ENCODE measurements around the gene APLF.
"Not testable (repeated sequence)": the region's sequence is repeated elsewhere in the genome, so short reads cannot be mapped to it uniquely, and the experiment has no call there.

The APLF gene

GRCh38 chr2:68600495-68600894, 133.1 kb downstream of the APLF start:
- DNase-seq (ENCODE audit: low spot score in 2 of 2); H3K4me3 ChIP-seq; in situ Hi-C loops (cut with MboI; ENCODE audit: low sequenced_read_pairs); H3K27me3 ChIP-seq (ENCODE audit: low read depth); H3K36me3 ChIP-seq (replicated peaks); H3K9me3 ChIP-seq; H3K4me1 ChIP-seq: not testable (repeated sequence)

- H3K4me3 ChIP-seq, result no peak overlapping the region
- H3K9me3 ChIP-seq, result 0 out of 2 replicates have a peak, but pooled peaks cover 2% of the 10 kb centered on the region
- in situ Hi-C loops (cut with MboI; ENCODE audit: low sequenced_read_pairs), result no loop called here
- no peaks in the 10 kb centered on the region for H3K27me3 ChIP-seq (ENCODE audit: low read depth)
- no peak for DNase-seq (ENCODE audit: low spot score in 2 of 2)
- H3K4me1 ChIP-seq, result no peaks in the 10 kb centered on the region
- H3K36me3 ChIP-seq (replicated peaks), result no peaks in the 10 kb centered on the region
Observed at GRCh38 chr2:68603059-68603458, 135.7 kb downstream of the APLF start.

- H3K4me3 ChIP-seq, result no peak overlapping the region
- in situ Hi-C loops (cut with MboI; ENCODE audit: low sequenced_read_pairs), result no loop called here
- no peak for DNase-seq (ENCODE audit: low spot score in 2 of 2)
Observed at GRCh38 chr2:68604077-68604476, 136.7 kb downstream of the APLF start.

GRCh38 chr2:68605939-68606338, 138.6 kb downstream of the APLF start:
- H3K27me3 ChIP-seq (ENCODE audit: low read depth), result no peaks in the 10 kb centered on the region
- 0 out of 2 replicates have a peak, but pooled peaks cover 2% of the 10 kb centered on the region for H3K9me3 ChIP-seq
- H3K4me3 ChIP-seq, result no peak overlapping the region
- no peaks in the 10 kb centered on the region for H3K4me1 ChIP-seq
- H3K36me3 ChIP-seq (replicated peaks), result no peaks in the 10 kb centered on the region
- no peak for DNase-seq (ENCODE audit: low spot score in 2 of 2)
- in situ Hi-C loops (cut with MboI; ENCODE audit: low sequenced_read_pairs), result no loop called here

More at GRCh38 chr2:68604077-68604476, 136.7 kb downstream of the APLF start:
- Histone ChIP-seq H3K27me3 (ENCODE audit: low read depth) (no peaks in the 10 kb centered on the region), H3K36me3 (replicated peaks) (no peaks in the 10 kb centered on the region), H3K9me3 (0 out of 2 replicates have a peak, but pooled peaks cover 2% of the 10 kb centered on the region), H3K4me1 (no peaks in the 10 kb centered on the region)

GRCh38 chr2:68606759-68607158, 139.4 kb downstream of the APLF start:
- in situ Hi-C loops (cut with MboI; ENCODE audit: low sequenced_read_pairs), result no loop called here
- no peak overlapping the region for H3K4me3 ChIP-seq
- no peaks in the 10 kb centered on the region for H3K36me3 ChIP-seq (replicated peaks)
- H3K27me3 ChIP-seq (ENCODE audit: low read depth), result no peaks in the 10 kb centered on the region
- DNase-seq (ENCODE audit: low spot score in 2 of 2), result no peak
- 0 out of 2 replicates have a peak, but pooled peaks cover 2% of the 10 kb centered on the region for H3K9me3 ChIP-seq
- no peaks in the 10 kb centered on the region for H3K4me1 ChIP-seq

- Histone ChIP-seq H3K9me3 (no peaks in the 10 kb centered on the region), H3K4me1 (no peaks in the 10 kb centered on the region), H3K36me3 (replicated peaks) (no peaks in the 10 kb centered on the region), H3K4me3 (no peak overlapping the region), H3K27me3 (ENCODE audit: low read depth) (no peaks in the 10 kb centered on the region)
- in situ Hi-C loops (cut with MboI; ENCODE audit: low sequenced_read_pairs), result no loop called here
- no peak for DNase-seq (ENCODE audit: low spot score in 2 of 2)
Observed at GRCh38 chr2:68607837-68608236, 140.5 kb downstream of the APLF start.

- Histone ChIP-seq H3K4me3 (no peak overlapping the region), H3K9me3 (no peaks in the 10 kb centered on the region), H3K27me3 (ENCODE audit: low read depth) (no peaks in the 10 kb centered on the region), H3K36me3 (replicated peaks) (no peaks in the 10 kb centered on the region), H3K4me1 (no peaks in the 10 kb centered on the region)
- no peak for DNase-seq (ENCODE audit: low spot score in 2 of 2)
- in situ Hi-C loops (cut with MboI; ENCODE audit: low sequenced_read_pairs), result no loop called here
Observed at GRCh38 chr2:68612765-68613519, 145.6 kb downstream of the APLF start.

- H3K9me3 ChIP-seq, result no peaks in the 10 kb centered on the region
- in situ Hi-C loops (cut with MboI; ENCODE audit: low sequenced_read_pairs), result no loop called here
Observed at GRCh38 chr2:68620772-68621171, 153.4 kb downstream of the APLF start.

GRCh38 chr2:68623820-68624219, 156.4 kb downstream of the APLF start:
- H3K36me3 ChIP-seq (replicated peaks), result no peaks in the 10 kb centered on the region
- no peak for DNase-seq (ENCODE audit: low spot score in 2 of 2)
- no peak overlapping the region for H3K4me3 ChIP-seq
- in situ Hi-C loops (cut with MboI; ENCODE audit: low sequenced_read_pairs), result no loop called here
- no peaks in the 10 kb centered on the region for H3K9me3 ChIP-seq
- H3K4me1 ChIP-seq, result no peaks in the 10 kb centered on the region
- no peaks in the 10 kb centered on the region for H3K27me3 ChIP-seq (ENCODE audit: low read depth)

More at GRCh38 chr2:68620772-68621171, 153.4 kb downstream of the APLF start:
- Histone ChIP-seq H3K4me1 (no peaks in the 10 kb centered on the region), H3K4me3 (no peak overlapping the region), H3K27me3 (ENCODE audit: low read depth) (no peaks in the 10 kb centered on the region), H3K36me3 (replicated peaks) (no peaks in the 10 kb centered on the region)
- DNase-seq (ENCODE audit: low spot score in 2 of 2), result no peak

- Histone ChIP-seq H3K4me1 (no peaks in the 10 kb centered on the region), H3K9me3 (no peaks in the 10 kb centered on the region), H3K4me3 (no peak overlapping the region), H3K27me3 (ENCODE audit: low read depth) (no peaks in the 10 kb centered on the region), H3K36me3 (replicated peaks) (no peaks in the 10 kb centered on the region)
- in situ Hi-C loops (cut with MboI; ENCODE audit: low sequenced_read_pairs), result no loop called here
- DNase-seq (ENCODE audit: low spot score in 2 of 2), result no peak
Observed at GRCh38 chr2:68627615-68628014, 160.2 kb downstream of the APLF start.

Data from HAP-1 (cell line).